Skin epidermis (tissue), 12 donors: ENCODE data around the gene ADGRV1.

Experiments used
- H3K27ac ChIP-seq, 21 experiments: fragments of 200-600 bp; sonication (generic) in 11 of 21; one replicate each; pipeline ENCODE4 v1.5.0; 2020; ENCODE audit warnings: mild to moderate bottlenecking in 3 of 21, inconsistent platforms in 2 of 21, moderate library complexity in 2 of 21
- H3K4me3 ChIP-seq, 7 experiments: fragments of 200-600 bp; sonication (generic) in 2 of 7; one replicate each; pipeline ENCODE4 v1.5.0; 2020; ENCODE audit warnings: inconsistent platforms in 2 of 7, mild to moderate bottlenecking in 2 of 7, moderate library complexity in 1 of 7

Gene ADGRV1

DNA sequence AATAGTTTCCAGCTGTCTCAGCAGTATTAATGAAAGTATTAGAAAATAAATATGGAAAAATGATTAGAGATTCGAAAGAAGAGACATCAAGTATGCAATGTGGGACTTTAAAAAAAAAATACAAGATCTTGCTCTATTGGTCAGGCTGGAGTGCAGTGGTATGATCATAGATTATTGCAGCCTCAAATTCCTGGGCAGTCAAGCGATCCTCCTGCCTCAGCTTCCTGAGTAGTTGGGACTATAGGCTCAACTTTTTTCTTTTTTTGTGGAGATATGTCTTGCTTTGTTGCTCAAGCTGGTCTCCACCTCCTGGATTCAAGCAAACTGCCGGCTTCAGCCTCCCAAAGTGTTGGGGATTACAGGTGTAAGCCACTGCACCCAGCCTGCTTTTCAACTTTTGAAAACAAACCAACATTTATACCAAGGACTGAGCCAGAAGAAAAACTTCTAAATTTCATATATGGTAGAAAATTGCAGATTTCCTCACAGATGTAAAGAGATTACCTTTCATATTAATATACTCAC lies 323.1 kb downstream of the ADGRV1 start:
- Histone ChIP-seq H3K27ac (no peak overlapping the region), H3K4me3 (no peak overlapping the region)

DNA sequence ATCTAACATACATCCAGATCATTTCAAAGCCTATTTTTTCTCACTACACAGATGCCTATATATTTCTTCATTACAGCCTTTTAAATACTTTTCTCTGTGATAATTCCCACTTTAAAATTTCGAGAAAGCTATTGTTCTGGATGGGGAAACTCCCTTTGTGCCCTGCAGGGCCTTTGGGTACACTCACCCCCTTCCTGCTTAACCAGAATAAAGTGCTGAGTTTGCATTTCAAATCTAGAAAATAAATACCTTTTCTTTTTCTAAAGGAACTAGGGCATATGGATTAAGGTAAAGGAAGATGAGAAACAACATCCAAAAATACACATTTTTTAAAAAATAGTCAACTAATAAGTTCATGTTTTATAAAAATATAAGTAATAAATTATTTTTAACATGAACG lies 323.9 kb downstream of the ADGRV1 start:
- H3K4me3 ChIP-seq: no peak overlapping the region

DNA sequence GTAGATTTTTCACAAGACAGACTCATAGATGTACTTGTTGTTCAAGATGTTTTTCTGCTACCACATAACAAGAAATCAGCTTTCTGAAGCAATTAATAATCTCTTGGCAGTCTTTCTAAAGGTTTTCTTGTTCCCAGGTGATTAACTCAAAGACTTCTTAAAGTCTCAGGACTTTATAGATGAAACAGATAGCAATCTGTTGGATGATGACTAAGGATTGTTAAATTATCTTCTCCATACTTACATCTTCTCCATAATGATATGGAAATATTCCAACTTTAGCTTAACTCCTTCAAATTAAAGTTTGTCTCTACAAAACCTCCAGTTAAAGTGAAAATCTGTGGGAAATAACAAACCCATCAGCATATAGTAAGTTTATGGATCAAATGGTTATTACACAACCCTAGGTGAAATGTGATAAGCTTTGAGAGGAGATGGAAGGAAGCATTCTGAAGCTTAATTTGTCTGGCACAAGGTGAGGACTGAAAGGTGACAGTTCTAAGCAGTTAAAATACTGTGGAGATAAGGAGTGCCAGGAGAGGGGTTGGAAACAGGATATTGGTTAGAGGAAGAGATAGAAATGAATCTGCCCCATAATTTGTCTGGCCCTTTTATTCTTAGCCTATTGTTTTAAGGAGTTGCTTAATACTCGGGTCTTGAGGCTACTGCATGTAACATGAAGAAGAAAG lies 326.7 kb downstream of the ADGRV1 start:
- H3K27ac ChIP-seq: peak overlapping the region in 6 of 21 experiments; percentile 7 to 55 (median 22)
- H3K4me3 ChIP-seq: no peak overlapping the region

More for the DNA sequence above, 323.9 kb downstream of the ADGRV1 start:
- no peak overlapping the region for H3K27ac ChIP-seq

DNA sequence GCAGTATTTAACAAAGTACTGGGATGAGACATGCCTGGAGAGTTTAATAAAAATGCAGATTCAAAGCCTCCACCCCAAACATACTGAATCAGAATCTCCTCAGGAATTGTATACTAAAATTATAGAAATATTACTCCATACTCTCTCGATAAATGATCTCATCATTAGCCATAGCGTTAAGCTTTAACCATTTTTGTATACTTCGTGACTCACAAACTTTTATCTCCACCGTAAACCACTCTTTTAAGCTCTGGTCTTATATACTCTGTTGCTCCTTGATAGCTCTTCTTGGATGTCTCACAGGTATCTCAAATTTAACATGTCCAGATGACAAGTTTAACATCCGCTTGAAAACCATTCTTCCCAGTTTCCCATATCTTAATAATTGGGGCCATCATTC lies 327.8 kb downstream of the ADGRV1 start:
- H3K4me3 ChIP-seq: no peak overlapping the region
- peak overlapping the region in 3 of 21 experiments; percentile 7 to 23 (median 21) for H3K27ac ChIP-seq

DNA sequence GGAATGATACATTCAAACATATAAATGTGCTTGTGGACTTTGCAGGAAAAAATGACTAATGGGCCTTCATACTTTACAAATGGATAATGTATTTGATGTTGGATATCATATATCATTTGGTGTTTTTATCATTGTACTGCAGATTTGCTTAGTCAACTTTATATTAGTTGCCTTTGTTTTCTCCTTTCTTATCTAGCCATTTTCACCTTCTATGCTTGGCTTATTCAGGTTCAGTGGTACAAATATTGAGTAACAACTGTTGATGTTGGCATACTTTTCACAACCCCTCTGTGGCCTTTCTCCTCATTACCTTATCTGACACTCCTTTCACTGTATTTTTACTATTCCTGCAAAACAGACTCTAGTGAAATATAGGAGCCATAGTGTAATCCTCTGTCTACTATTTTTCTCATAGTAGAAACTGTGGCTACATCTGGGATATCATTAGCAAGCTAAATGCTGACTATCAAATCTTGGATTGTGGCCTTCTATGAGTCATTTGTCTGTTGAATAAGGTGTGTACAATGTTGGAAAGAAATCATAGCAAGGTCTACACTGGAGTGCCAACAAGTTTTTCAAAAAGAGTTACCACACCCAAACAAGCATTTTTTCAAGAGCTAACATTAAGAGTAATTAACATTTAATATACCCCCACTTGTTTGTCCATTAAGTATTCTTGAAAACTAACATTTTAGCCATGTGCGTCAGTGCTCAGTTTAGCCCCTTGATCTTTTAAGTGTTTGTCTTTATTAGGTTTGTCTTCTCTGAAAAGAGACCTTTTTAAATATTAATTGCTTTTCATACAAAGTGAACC lies 330.1 kb downstream of the ADGRV1 start:
- no peak overlapping the region for H3K4me3 ChIP-seq
- peak overlapping the region in 9 of 21 experiments; percentile 27 to 66 (median 50) for H3K27ac ChIP-seq

DNA sequence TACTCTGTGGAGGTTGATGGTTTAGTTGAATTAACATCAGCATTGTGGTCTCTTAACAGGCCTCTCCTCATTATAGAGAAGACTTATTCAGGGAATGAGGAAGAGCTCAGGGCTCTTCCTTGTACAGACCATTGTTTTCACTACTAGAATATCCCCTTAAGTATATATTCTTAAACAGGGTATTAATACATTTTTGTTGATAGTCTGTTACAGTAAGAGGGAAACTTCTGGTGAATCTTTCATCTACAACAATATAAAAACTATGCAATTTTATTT lies 330.7 kb downstream of the ADGRV1 start:
- H3K4me3 ChIP-seq: no peak overlapping the region
- H3K27ac ChIP-seq: peak overlapping the region in 7 of 21 experiments; percentile 14 to 66 (median 45)

DNA sequence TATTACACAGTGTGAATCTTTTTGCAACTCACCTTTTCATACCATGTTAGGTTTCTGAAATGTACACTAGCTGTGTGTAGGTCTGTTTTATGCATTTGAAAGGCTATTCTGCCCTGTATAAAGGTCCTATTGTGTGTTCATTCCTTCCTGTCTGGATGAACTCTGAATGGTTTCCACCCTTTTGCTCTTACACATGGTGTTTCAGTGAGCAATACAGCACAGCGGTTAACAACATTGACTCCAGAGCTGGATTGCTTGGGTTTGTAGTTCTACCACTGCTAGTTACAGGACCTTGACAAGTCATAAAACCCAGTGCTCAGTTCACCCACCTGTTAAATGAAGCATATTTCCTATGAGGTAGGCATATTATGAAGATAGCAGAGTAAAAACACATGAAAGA lies 331.6 kb downstream of the ADGRV1 start:
- peak overlapping the region in 2 of 21 experiments; percentile 7 to 48 for H3K27ac ChIP-seq
- no peak overlapping the region for H3K4me3 ChIP-seq

DNA sequence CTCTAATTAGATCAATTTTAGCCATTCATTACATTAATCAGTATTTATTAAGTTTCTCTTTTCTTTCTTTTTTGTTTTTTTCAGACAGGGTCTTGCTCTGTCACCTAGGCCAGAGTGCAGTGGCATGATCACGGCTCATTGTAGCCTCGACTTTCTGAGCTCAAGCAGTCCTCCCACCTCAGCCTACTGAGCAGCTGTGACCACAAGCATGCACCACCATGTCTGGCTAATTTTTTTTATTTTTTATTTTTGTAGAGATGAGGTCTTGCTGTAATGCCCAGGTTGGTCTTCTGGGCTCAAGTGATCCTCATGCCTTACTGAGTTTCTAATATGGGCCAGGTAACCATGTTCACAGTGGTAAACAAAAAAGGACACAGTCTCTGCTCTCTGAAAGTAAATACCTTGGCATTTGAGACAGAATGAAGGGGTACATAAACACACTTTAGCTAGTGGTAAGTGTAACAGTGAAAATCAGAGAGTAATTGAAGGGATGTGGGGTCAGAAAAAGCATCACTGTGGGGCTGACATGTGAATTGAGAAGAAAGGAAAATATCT lies 336.3 kb downstream of the ADGRV1 start:
- Histone ChIP-seq H3K27ac (no peak overlapping the region), H3K4me3 (no peak overlapping the region)

DNA sequence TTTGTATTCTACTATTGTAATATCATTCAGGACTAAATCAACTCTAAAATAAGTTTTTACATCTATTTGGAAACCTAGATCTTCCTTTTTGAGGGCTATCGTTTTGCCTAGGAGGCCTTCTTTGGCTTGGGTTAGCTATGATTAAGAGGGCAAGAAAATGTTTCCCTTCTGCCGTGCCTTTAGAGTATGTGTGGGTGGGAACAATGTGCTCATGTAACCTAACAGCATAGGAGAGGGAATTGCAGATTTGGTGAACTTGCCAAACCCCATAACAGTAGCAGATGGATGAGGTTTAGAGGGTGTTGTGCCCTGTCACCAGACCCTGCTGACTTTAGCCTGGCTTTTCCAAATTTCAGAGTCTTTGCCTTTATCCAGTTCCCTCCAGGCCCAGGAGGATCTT lies 339.0 kb downstream of the ADGRV1 start:
- Histone ChIP-seq H3K4me3 (no peak overlapping the region), H3K27ac (peak overlapping the region in 2 of 21 experiments; percentile 18 to 34)

DNA sequence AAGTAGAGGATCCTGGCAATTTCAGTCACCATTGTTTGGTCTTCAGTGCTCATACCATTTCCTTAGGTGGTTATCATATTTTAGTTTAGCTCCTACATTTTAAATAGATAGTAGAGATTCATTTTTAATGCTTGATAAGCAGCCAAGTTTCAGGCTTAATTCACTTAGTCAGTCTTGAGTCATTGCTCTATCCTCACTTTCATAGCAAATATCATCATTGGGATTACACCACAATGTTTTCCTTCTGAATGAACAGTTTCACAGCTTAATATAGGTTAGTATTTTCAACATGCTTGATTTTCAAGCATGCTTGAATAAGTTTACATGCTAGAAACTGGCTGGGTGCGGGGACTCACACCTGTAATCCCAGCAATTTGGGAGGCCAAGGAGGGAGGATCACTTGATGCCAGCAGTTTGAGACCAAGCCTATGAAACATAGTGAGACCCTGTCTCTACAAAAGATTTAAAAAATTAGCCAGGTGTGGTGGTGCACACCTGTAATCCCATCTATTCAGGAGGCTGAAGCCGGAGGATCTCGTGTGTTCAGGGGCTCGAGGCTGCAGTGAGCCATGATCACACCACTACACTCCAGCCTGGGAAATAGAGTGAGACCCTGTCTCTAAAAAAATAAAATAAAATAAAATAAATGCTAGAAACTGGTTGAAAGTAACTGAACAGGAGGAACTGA lies 339.9 kb downstream of the ADGRV1 start:
- Histone ChIP-seq H3K27ac (no peak overlapping the region), H3K4me3 (no peak overlapping the region)

DNA sequence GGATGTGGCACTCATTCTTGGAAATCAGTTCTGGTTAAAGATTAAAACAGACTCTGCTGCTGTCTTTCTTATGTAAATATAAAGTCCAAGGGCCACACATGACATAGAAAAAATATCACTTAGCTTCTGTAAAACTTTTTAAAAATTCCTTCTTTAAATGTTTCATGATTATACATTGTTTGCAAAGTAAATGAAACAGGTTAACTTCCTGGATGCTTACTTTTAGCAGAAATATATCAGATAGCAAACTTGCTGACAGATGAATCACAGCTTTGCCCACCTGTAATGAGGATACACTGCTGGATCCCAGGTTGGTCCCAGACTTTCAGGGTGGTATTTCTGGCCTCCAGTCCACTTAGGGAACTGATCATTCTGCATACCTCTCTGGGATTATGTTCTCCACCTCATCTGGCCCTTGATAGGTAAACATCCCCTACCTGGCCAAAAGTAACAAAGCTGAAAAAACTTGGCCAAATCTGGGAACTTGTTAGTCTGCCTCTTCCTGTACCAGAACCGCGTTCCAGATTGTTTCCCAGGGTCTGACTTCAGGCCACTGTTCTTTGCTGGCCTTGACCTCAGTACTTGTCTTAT lies 340.5 kb downstream of the ADGRV1 start:
- Histone ChIP-seq H3K4me3 (no peak overlapping the region), H3K27ac (no peak overlapping the region)

DNA sequence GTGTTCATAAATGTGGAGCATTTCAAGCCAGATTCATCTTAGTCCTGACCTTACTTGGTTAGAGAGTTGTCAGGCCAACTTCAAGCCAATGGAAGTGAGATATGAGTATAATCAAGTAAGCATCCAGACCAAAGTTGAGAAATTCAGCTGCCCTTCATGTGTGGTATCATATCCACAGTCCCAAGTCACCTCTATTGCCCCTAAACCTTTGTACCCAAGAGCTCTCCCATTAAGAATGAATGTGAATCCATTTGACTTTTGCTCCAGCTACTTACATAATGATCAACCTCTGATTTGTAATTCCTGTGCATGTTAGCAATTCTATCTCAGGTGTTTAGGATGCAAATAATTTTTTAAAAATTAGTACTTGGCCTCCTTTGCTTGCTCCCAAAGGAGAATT lies 342.7 kb downstream of the ADGRV1 start:
- Histone ChIP-seq H3K27ac (no peak overlapping the region), H3K4me3 (no peak overlapping the region)

DNA sequence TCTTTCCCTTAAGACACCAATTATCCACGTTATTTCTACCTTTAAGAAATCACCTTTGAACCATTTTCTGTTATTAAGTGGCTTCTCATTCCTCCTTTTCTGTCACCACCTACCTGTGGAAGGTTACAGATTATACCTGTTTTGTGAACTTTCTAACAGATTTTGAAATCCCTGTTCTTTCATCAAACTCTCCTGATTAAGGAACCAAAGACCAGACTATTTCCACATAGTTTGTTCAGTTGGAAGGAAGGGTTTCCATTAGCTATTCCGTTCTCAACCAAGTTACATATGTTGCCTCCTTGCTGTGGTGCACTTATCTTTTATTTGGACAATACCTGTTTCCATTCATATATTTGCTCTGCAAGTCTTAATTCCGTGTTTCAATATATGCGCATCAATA lies 343.6 kb downstream of the ADGRV1 start:
- no peak overlapping the region for H3K27ac ChIP-seq
- no peak overlapping the region for H3K4me3 ChIP-seq

DNA sequence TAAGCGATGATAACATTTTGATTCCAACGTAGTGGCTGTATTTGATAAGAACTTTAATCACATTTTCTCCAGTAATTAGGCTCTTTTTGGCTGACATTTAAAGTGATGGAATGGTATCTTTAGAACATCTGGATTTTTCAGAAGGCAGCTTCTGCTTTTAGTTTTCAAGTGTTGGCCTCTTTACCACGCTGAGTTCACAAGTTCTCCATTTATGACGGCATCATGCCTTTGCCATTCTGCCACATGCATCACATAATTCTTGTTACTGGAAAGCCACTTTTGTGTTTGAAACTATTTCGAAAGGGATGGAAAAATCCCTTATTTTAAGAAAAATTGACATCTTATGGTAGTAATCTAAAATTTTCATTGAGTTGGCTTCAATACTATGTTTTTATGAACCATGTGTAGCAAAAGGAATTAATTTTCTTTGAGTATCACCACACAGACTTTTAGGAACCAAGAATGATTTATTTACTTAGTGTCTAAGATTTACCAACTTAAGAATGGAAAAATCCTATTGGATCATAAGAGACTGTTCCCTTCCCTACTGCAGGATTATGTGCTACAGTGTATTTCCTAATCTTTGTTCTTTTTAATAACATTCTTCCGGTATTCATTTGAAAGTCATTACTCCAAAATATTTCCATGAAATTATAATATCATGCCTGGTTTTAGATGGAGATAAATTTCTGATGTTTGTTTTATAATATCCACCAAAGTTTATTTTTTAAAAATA lies 344.2 kb downstream of the ADGRV1 start:
- Histone ChIP-seq H3K4me3 (no peak overlapping the region), H3K27ac (no peak overlapping the region)

DNA sequence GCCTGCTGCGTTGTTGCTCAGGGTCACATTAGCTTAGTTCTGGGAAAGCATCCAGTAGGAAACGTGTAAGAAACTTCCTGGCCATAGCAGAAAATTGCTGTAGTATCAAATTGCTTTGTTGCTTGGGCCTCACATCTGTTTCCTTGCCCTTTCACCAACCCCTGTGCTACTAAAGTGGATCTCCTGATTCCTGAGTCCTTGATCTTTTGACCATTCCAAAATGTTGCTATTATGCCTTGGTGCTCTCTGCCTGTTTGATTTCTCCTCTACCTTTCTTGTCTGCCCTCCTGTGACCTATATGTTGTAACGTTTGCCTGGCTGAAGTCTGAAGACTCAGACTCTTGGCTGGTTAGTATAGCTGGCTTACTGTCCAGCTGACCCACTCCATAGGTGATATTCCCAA lies 350.5 kb downstream of the ADGRV1 start:
- H3K27ac ChIP-seq: peak overlapping the region in 1 of 21 experiments; percentile 23
- H3K4me3 ChIP-seq: no peak overlapping the region

DNA sequence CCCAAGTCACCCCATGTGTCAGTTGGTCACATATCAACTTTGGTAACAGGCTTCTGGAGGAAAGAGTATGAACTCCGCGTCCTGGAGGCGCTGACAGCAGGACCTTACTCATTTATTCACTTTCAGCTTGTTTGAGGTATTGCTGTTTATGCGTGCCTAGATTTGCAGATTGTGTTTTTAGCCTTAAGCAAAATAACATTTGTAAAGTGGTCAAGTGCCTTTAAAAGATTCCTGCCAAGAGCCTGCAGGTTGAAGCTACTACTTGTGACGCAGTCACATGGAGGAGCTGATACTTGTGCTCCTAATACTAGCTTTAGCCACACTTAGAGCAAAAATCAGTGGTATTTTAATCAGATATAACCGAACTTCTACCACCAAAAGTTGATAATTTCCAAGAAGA lies 351.3 kb downstream of the ADGRV1 start:
- no peak overlapping the region for H3K27ac ChIP-seq

DNA sequence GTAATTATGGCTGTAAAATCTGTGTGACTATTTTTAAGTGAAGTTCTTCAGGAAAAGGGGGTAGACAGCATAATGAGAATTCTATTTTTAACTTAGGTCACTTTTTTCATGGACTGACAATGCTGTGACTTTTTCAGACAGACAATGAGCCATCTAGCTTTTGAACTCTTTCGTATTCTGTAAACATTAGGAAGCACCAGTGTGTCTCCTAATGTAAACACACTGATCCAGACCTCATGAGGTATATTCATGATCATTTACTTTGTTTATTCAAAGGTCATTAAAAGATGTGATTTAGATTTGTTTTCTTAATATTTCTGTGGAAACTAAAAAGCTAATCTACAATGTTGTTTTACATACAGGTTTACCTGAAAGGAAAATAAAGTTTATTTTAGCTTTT lies 352.6 kb downstream of the ADGRV1 start:
- no peak overlapping the region for H3K27ac ChIP-seq

More for the DNA sequence above, 351.3 kb downstream of the ADGRV1 start:
- H3K4me3 ChIP-seq: no peak overlapping the region

DNA sequence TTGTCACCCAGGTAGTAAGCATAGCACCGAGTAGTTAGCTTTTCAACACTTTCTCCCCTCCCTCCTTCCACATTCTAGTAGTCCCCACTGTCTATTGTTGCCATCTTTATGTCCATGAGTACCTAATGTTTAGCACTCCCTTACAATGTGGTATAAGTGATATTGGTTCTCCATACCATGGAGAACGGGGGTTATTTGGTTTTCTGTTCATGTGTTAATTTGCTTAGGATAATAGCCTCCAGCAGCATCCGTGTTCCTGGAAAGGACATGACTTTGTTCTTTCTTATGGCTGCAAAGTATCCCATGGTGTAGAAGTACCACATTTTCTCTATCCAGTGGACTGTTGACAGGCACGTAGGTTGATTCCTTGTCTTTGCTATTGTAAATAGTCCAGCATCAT lies 353.9 kb downstream of the ADGRV1 start:
- H3K27ac ChIP-seq: no peak overlapping the region
- no peak overlapping the region for H3K4me3 ChIP-seq

More for the DNA sequence above, 352.6 kb downstream of the ADGRV1 start:
- no peak overlapping the region for H3K4me3 ChIP-seq

DNA sequence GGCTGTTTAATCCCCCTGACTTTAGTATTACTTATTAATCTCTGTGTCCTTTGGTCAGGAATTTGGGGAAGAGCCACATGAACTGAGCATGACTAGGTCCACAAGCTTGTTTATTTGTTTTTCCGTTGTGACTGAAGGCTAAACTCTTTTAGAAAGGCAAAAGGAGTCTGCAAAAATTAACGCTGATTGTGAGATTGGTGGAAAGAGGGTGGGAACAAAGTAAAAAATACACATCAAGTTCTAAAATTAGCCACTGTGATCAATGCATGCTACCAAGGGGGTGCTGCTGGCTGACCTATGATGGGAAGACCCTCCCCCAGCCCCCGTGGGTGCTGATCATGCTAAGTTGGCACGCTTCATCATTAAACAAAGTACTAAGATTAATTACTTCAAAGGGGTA lies 356.8 kb downstream of the ADGRV1 start:
- H3K27ac ChIP-seq: no peak overlapping the region
- no peak overlapping the region for H3K4me3 ChIP-seq
